Measurements from ENCODE around the gene MEG3. TPM values are rescaled to one million over a fixed set of nuclear protein-coding genes. Genes with fewer than 3 reads are reported as not detected.

Gene MEG3
- total and polyA plus RNA-seq, 2 of the 8 experiments (the other 6 are each of a cell fraction or from before 2014, with no cell fraction given) = 0.17 to 1.1 TPM

DNA sequence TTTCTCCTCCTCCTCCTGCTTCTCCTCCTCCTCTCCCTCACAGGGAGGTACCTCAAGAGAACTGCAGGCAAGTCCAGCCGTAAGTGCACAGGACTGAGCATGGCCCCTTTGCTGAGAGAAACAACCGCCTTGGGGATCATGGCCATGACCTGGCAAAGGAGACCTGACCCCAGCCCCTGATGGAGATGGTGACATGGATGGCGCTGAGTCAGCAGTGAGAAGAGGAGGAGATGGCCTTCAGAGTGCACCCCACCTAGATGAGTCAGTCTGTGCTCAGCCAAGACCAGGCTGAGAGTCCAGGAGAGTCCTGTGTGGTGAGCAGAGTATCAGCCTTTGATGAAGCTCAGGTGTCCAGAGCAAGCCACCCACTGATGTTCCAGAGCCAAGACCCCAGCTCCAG lies 36.4 kb downstream of the MEG3 start (continued):
- no peak for TF ChIP-seq SUZ12 (IDR thresholded peaks at IDR 0.05; ENCODE audit: low read length)

Measured in H1 (cell line).